Mammary epithelial cell (primary cell): ENCODE results near the gene ALPK1.

Experiments
- EZH2 ChIP-seq: IDR thresholded peaks from 2 replicates; pipeline ENCODE4 v1.6.1; 2012; ENCODE audit warnings: low read length, inconsistent platforms, borderline replicate concordance
- TF ChIP-seq, protein P1 (sequence below), 2 donors: IDR thresholded peaks in 1 of 2; conservative IDR thresholded peaks in 1 of 2; 2 replicates each; pipeline ENCODE4 v1.5.1; 2011 to 2012; ENCODE audit warnings: inconsistent platforms in 2 of 2, low read length in 2 of 2, mild to moderate bottlenecking in 2 of 2, control low read depth in 1 of 2, low read depth in 1 of 2; ENCODE audit not compliant: insufficient read depth in 1 of 2; ENCODE audit errors: extremely low read depth in 1 of 2

DNA sequence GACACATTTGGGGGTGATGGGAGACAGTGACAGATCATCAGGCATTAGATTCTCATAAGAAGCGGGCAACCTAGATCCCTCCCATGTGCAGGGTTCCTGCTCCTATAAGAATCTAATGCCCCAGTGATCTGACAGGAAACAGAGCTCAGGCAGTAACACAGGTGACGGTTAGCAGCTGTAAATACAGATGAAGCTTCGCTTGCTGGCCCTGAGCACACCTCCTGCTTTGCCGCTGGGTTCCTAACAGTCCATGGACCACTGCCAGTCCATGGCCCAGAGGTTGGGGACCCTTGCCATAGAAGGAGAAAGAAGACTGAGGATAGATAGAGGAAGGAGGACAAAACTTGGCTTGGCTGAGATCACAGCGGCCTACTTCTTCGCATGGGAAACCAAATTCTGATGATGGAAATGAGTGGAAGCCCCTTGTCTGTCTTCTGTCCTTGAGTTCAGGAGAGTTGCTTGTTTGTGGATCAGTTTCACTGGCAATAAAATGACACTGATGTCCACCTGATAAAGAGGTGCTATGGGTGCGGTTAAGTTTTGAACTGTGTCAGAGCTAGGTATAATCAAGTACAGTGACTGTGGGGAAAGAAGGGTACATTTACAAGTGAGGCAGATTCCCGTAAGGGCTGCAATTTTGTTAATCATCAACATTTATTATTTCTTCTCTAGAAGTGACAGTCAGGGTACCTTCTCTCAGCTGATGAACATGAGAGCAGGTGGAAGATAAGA lies 9.7 kb upstream of the ALPK1 start:
- TF ChIP-seq EZH2, result no peak
- TF ChIP-seq, protein P1, sequence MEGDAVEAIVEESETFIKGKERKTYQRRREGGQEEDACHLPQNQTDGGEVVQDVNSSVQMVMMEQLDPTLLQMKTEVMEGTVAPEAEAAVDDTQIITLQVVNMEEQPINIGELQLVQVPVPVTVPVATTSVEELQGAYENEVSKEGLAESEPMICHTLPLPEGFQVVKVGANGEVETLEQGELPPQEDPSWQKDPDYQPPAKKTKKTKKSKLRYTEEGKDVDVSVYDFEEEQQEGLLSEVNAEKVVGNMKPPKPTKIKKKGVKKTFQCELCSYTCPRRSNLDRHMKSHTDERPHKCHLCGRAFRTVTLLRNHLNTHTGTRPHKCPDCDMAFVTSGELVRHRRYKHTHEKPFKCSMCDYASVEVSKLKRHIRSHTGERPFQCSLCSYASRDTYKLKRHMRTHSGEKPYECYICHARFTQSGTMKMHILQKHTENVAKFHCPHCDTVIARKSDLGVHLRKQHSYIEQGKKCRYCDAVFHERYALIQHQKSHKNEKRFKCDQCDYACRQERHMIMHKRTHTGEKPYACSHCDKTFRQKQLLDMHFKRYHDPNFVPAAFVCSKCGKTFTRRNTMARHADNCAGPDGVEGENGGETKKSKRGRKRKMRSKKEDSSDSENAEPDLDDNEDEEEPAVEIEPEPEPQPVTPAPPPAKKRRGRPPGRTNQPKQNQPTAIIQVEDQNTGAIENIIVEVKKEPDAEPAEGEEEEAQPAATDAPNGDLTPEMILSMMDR (conservative IDR thresholded peaks at IDR 0.05 in 1 of 2, IDR thresholded peaks at IDR 0.05 in 1 of 2; ENCODE audit: extremely low read depth in 1 of 2, insufficient read depth in 1 of 2, low read depth in 1 of 2, low read length in 2 of 2), result no peak
